GM20431 (cell line): ENCODE results near the gene SNAPC2.

ENCODE experiments used
- in situ Hi-C: fragments of 300-500 bp; cut with MseI, MboI; formaldehyde crosslinking; loops from one replicate; pipeline ENCODE4 v1.15.0; 2020; ENCODE audit warnings: low sequenced_read_pairs; ENCODE audit not compliant: unreplicated experiment

SNAPC2 gene, protein sequence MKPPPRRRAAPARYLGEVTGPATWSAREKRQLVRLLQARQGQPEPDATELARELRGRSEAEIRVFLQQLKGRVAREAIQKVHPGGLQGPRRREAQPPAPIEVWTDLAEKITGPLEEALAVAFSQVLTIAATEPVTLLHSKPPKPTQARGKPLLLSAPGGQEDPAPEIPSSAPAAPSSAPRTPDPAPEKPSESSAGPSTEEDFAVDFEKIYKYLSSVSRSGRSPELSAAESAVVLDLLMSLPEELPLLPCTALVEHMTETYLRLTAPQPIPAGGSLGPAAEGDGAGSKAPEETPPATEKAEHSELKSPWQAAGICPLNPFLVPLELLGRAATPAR

DNA sequence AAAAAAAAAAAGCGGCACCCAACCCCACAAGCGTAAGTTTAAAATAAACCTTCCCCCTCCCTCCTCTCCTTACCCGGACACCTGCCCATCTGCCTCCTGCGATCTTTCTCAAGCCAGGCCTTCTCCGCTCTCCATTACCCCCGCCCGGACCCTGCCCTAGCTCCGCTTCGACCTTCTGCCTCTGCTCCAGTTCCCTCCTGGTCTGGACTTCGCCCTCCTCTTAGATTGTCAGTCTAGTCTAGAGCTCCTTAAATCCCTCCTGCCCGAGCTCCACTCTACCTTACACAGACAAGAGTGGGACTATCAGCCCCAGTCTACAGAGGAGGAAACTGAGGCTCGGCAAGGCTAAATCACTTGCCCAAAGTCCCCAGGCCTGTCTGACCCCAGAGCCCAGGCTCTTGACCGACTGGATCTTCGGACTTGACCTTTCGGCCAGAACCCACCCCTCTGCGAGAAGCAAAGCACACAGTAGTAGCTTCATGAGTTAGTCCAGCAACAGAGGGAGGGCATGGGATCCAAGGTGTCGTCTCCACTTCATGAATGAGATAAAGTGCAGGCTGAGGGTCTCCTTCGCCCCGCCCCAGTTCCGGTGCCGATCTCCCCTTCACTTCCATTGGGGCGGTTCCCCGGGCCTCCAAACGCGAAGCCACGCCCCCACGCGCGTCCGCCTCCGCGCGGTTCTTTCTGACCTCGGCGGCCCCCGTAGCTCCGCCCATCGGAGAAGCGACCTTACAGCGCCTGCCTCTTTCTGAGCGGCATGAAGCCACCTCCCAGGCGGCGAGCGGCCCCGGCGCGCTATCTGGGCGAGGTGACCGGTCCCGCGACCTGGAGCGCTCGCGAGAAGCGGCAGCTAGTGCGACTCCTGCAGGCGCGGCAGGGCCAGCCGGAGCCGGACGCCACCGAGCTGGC lies at the start of gene SNAPC2:
Gene SNAPC2, plus strand, starts transcription at position 729 of the 909 bp plus-strand sequence. Its CDS starts 29 bp downstream, at position 758.
- in situ Hi-C loops: no loop called here

DNA sequence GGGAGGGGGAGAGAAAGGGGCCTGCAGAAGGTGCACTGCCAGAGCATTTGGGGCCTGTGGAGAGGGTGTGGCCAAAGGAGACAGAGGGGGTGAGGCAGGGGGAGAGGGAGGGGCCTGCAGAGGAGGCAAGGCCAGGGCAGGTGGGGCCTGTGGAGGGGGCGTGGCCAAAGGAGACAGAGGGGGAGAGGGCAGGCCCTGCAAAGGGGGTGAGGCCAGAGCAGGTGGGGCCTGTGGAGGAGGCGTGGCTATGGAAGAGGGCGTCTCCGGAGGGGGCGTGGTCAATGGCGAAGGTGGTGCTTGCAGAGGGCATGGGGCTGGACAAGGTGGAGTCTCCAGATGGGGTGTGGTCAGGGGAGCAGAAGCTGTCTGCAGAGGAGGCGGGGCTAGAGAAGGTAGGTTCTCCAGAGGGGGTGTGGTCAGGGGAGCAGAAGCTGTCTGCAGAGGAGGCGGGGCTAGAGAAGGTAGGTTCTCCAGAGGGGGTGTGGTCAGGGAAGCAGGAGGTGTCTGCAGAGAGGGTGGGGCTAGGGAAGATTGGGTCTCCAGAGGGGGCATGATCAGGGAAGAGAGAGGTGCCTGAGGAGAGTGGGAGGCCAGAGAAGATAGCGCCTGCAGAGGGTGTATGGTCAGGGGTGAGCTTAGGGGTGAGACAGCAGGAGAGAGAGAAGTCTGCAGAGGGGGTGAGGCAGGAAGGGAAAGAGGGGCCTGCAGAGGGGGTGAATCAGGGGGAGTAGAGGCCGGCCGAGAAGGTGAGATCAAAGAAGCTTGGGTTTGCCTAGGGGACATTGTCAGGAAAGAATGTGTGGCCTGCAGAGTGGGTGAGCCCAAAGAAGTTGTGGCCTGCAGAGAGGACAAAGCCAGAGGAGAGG lies 49.3 kb upstream of the SNAPC2 start:
- in situ Hi-C loops: no loop called here

DNA sequence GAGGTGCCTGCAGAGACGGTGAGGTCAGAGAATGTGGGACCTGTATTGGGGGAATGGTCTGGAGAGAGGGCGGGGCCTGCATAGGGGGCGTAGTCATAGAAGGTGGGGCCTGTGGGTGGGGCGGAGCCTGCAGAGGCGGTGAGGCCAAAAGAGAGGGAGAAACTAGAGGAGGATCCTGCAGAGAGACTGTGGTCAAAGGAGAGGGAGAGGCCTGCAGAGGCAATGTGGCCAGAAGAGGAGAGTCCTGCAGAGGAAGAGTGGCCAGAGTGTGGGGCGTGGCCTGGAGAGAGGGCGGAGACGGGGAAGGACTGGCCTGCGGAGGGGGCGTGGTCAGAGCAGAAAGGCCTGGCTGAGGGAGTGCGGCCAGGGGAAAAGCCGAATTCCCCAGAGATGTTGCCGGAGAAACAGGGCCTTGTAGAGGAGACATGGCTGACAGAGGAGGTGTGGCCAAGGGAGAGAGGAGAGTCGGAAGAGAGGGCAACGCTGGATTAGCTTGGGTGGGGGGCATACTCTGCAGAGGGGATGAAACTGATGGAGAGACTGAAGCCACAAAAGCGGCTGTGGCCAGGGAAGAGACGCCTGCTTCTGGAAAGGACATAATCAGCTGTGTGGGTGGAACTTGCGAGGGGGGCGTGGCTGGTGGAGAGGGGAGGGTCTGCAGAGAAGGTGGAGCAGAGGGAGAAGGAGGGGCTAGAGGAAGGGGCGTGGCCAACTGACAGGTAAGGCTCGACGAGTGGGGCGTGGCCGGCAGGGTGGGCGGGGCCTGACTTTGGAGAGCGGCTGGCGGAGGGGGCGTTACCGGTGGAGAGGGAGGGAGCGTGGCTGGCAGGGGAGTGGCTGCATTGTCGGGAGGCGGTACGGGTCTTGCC lies 48.5 kb upstream of the SNAPC2 start:
- in situ Hi-C loops: no loop called here

DNA sequence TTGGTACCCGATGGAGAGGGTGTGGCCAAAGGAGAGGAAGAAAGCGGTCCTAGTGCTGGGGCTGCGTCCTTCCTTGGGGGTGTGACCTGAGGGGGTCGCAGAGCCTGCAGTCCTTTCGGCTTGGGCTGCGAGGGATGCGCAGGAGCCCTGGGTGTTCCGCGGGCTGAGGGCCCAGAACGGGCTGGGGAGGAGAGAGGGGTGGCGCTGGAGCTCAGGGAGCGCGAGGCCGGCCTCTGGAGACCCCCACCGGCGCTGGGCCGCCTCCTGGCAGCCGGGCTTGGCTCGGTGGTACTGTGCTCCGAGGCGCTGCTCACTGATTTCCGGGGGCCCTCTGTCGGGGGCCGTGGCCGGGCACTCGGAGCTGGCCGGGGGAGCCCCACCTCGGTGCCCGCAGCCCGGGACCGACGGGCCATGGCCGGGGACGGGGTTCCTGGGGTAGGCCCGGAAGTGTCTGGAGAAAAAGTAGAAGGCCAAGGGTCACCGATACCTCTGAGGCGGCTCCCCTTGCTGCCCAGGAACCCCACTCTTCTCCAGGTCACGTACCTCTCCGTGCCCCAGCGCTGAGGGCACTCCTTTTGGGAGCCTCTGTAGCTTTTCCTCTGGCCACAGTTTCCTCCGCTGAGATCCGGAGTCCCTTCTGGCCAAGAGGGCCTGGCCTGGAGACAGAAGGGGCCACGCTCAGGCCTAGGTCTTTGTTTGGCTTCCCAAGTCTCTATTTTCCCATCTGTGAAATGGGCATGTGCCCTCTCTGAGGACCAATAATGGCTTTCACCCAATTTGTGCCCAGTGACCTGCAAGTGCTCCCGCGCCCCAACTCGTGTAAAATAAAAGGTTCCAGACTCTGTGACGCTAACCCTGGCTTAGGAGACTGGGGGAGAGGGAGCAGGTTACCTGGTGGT lies 47.6 kb upstream of the SNAPC2 start:
- in situ Hi-C loops: no loop called here

DNA sequence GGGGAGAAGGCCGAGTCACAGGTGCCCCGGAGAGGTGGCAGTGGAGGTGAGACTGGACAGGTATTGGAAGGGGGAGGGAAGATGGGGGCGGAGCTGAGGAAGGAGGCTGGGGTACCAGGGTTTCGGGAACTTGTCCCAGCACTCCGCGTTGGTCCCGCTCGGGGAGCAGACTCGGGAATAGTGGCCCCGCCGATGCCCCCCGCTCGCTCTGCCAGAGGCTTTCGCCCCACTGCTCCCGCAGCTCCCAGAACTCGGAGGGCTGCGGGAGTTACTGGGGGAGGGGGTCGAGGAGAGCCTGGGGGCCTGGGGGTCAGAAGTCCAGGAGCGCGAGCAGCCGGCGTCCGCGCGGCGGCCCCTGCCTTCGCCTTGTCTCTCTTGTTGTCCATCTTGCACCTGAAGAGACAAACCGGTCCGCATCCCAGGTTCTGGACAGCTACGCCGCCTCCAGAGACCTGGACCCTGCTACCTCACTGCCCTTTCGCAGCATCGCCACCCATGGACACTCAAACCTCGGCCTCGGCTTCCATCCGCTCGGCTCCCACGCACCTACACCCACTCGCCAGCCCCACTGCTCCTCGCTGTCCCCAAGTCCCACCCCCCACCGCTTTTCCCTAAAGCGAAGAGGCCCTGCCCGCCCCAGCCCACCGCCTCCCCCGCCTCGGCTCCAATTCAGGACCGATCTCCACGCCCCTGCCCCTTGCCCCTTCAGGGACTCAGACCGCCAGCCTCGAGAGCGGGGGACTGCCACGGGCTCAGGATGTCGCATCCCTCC lies 46.6 kb upstream of the SNAPC2 start:
- in situ Hi-C loops: no loop called here

DNA sequence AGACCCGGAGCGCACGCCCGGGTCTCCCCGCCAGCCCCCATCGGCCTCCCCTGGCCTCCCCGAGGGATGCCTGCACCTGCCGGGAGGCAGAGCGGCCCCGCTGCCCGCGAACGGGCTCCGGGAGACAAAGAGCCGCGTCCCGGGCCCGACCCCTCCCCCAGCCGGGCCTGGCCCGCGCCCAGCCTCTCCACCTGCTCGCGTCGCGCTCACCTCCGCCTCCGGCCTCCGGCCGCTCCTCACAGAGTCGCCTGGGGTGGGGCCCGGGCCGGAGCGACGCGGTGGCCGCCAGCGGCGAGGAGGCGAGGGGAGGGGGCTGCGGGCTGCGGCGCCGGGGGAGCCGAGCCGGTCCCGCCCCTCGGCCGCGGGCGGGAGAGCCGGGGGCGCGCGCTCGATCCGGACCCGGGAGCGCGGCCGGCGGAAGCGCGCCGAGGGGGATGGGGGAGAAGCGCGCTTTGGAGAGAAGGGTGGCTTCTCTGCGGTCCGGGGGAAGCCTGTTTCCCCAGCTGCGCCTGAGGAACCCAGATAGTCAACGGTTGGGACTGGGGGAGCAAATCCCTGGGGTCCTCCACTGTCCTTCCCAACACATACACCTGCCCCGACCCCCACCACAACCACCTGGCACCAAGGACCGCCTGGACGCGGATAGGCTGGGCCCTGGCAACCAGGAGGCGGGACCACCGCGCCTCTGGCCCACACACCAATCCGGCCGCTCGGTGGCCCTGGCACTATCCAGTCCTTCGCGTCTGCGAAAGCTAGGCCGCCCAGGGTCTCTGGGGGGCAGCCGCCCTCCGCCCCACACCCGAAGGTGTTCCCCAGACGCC lies 45.9 kb upstream of the SNAPC2 start, which contains the start of gene PRR36:
Gene PRR36, minus strand, starts transcription at position 315 of the 821 bp plus-strand sequence. CDS start 701 bp downstream, outside the sequence.
- in situ Hi-C loops: no loop called here

DNA sequence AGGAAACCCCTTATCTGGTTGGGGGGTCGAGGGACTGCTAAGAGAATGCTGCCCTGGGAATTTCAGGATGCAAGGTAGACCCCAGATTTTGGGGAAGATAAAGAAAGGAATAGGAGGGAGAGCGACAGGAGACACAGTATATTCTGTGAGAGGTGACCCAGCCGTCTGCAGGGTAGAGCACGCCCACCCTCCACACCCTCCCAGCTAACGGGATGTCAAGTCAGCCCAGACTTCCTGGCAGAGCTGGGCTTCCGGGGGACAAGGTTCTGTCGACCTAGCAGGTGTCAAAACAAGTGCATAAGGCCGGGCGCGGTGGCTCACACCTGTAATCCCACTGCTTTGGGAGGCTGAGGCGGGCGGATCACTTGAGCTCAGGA lies 45.3 kb upstream of the SNAPC2 start:
- in situ Hi-C loops: no loop called here

DNA sequence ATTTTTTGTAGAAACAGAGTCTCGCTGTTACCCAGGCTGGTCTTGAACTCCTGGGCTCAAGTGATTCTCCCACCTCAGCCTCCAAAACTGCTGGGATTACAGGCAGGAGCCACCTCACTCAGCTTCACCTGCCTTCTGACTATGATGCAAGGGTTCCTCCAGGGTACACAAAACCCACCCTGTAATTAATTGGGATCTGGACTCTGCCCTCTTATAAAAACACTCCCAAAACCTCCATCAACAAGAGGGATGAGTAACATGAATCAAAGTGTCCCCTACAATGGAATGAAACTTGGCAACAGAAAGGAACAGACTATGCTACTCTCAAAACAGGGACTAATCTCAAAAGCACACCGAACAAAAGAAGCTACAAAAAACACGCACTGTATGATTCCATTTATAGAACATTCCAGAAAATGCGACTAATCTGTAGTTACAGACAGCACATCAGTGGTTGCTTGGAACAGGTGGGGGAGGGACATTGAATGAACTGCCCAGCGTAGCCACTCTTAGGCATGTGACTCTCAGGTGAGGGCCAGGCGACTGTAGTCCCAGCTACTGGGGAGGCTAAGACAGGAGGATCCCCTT lies 42.8 kb upstream of the SNAPC2 start:
- in situ Hi-C loops: no loop called here

DNA sequence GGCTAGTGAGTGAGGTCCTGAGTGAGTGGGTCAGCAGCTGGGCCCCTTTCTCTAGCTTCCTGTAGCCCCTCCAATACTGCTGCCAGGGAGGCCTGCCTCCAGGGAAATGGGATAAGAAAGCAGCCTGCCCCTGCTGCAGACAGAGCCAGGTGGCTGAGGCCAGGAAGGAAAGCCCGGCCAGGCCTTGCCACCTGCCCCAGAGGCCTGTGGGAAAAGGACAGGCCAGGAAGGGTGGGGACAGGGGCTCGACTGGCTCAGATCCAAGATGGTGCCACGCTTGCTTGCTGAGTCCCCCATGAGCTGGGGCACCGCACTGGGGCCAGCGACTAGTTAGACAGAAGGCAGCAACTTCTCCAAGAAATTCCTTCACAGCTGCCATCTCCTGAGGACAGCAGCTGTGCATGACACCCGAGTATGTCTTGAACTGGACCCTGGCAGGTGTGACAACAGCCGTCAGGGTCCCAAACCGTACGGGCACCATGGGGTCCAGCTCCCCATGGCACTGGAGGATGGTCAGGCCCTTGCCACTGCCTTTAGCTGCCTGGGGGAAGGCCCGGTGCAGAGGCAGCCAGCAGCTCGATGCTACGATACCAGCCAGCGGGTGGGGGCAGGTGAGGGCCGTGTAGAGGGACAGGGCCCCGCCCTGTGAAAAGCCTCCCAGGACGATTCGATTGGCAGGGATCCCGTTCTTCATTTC lies 40.9 kb upstream of the SNAPC2 start:
- in situ Hi-C loops: no loop called here

DNA sequence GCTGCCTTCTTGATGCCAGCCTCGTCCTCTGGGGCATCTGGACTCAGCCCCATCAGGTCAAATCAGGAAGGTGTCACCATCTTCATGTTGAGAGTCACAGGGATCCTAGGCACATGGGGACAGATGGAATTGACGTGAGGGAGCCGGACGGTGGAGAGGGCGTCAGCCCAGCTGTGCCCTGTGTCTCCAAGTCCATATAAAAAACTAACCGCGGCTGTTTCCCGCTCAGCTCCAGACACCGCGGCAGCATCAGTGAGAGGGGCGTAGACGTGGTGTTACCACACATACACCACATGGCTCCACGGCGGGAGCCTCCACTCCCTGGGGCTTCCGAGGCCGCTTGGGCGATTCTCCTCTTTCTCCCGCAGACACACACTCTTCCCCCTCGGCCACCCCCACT lies 40.3 kb upstream of the SNAPC2 start:
- in situ Hi-C loops: no loop called here

DNA sequence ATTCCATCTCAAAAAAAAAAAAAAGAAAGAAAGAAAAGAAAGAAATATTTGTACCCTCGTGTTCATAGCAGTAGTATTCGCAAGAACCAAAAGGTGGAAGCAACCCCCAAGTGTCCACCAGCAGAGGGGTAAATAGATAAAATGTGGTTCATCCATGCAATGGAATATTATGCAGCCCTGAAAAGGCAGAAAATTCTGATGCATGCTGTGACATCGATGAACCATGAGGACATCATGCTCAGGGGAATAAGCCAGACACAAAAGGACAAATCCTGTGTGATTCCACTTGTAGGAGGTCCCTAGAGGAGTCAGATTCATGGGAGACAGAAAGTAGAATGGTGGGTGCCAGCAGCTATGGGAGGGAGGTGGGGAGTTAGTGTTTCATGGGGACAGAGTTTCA lies 38.2 kb upstream of the SNAPC2 start:
- in situ Hi-C loops: no loop called here

DNA sequence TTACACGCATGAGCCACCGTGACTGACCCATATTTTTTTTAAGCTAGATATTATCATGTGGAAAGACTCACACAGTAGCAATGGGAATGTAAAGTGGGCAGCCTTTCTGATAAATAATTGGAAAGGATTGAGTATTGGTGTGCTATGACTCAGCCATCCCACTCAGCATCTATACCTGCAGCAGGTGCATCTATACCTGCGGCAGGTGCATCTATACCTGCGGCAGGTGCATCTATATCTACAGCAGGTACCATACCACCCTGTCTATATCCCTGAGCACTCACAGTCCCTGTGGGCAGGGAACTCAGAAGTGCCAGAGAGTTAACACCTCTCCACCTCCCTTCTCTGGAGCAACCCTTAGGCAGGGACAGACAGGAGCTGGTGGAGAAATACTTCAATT lies 37.0 kb upstream of the SNAPC2 start:
- in situ Hi-C loops: no loop called here

DNA sequence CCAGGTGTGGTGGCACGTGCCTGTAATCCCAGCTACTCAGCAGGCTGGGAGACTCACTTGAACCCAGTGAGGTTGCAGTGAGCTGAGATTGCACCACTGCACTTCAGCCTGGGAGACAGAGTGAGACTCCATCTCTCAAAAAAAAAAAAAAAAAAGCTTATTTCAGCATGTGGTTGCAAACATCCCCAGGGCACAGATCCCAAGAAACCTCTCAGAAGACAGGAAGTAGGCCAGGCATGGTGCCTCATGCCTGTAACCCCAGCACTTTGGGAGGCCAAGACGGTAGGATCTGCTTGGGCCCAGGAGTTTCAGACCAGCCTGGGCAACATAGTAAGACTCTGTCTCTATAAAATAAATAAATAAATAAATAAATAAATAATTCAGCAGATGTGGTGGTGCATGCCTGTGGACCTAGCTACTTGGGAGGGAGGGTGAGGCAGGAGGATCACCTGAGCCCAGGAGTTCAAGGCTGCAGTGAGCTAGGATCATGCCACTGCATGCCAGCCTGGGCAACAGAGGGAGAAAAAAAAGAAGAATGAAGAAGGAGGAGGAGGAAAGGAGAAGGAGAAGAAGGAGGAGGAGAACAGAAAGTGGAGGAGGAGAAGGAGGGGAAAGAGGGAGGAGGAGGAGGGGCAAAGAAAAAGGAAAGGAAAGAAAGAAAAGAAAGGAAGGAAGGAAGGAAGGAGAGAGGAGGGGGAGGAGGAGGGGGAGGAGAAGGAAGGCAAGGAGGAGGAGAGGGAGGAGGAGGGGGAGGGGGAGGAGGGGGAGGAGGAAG lies 36.2 kb upstream of the SNAPC2 start:
- in situ Hi-C loops: no loop called here

DNA sequence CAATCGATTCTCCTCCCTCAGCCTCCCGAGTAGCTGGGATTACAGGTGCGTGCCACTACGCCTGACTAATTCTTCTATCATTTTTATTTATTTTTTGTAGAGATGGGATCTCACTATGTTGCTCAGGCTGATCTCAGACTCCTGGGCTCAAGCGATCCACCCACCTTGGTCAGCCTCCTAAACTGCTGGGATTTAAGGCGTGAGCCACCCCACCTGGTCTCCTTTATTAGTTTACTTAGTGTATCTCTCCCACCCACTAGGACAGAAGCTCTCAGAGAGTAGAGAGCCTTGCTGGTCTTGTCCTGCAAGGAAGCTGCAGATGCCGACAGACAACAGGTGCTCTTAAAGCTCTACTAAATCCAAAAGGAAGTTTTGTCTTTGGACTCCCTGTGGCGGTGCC lies 34.3 kb upstream of the SNAPC2 start:
- in situ Hi-C loops: no loop called here
